Measurements from ENCODE around the gene HCAR1.
"Not testable (repeated sequence)": the region's sequence is repeated elsewhere in the genome, so short reads cannot be mapped to it uniquely, and the experiment has no call there.

The HCAR1 gene

GRCh38 chr12:122729583-122730214 lies 945 bp downstream of the HCAR1 start:
- ATAC-seq (no peak), DNase-seq (no peak)
- H3K9me3 Mint-ChIP-seq: peaks cover 0 to 7% of the 10 kb centered on the region in 2 donors
- H3K27me3 Mint-ChIP-seq: no peaks in the 10 kb centered on the region
- peaks cover 92% of the 10 kb centered on the region for H3K4me1 Mint-ChIP-seq
- peak overlapping the region; percentile 27 to 67 for H3K4me3 Mint-ChIP-seq
- no peak overlapping the region for H3K27ac Mint-ChIP-seq

DNA sequence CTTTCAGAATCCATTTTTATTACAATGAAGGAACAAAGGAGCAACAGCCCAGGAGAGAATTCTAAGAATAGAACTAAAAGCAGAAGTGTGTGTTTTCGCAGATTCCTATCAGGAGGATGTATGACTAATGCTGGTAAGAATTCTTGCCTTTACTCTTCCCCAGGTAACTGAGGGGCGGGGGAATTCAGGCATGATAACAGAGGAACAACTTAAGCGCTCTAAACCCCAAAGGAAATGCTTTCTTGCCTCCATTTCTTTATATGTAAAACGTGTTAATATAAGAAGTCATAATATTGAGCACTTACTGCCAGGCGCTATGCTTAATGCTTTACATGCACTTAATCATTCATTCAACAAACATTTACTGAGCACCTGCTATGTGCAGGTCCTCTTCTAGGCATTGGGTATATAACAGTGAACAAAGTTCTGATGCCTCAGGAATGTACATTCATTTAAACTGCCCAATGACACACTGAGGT lies 4.5 kb downstream of the HCAR1 start:
- Mint-ChIP-seq H3K27ac (peak overlapping the region in 1 of 2 donors; percentile 80), H3K4me1 (peaks cover 76% of the 10 kb centered on the region), H3K27me3 (no peaks in the 10 kb centered on the region), H3K4me3 (peak overlapping the region; percentile 23 to 58), H3K9me3 (no peaks in the 10 kb centered on the region)
- ATAC-seq (no peak), DNase-seq (no peak)

GRCh38 chr12:122725452-122726079 lies 5.1 kb downstream of the HCAR1 start:
- Mint-ChIP-seq H3K4me3 (peak overlapping the region; percentile 23 to 58), H3K27ac (peak overlapping the region in 1 of 2 donors; percentile 80), H3K27me3 (no peaks in the 10 kb centered on the region), H3K9me3 (no peaks in the 10 kb centered on the region), H3K4me1 (peaks cover 76% of the 10 kb centered on the region)
- DNase-seq (no peak), ATAC-seq (no peak)

- no peak overlapping the region for H3K4me3 Mint-ChIP-seq
- no peaks in the 10 kb centered on the region for H3K27me3 Mint-ChIP-seq
- ATAC-seq: no peak
- H3K9me3 Mint-ChIP-seq: no peaks in the 10 kb centered on the region
- peaks cover 73% of the 10 kb centered on the region for H3K4me1 Mint-ChIP-seq
- DNase-seq: no peak
- H3K27ac Mint-ChIP-seq: peak overlapping the region in 1 of 2 donors; percentile 25
Observed at GRCh38 chr12:122724641-122725243, 5.9 kb downstream of the HCAR1 start.

DNA sequence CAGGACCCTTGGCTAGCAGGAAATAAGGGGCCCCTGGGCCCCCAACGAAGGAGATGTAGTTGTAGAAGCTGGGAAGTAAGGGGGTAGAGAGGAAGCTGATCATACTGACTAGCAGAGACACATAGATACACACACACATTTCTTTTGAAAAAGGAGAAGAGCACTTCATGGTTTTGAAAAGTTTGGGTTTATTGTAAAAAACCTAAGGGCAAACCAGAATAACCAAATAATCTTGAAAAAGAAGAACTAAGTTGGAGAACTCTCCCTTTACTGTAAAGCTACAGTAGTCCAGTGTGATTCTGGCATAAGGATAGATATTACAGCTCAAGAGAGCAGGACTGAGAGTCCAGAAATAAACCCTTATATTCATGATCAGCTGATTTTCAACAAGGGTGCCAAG lies 8.3 kb downstream of the HCAR1 start:
- Mint-ChIP-seq H3K9me3 (no peaks in the 10 kb centered on the region), H3K27me3 (no peaks in the 10 kb centered on the region), H3K4me3 (peak overlapping the region in 1 of 2 donors; percentile 38), H3K27ac (peak overlapping the region; percentile 25 to 44), H3K4me1 (peaks cover 50% of the 10 kb centered on the region)
- DNase-seq (no peak), ATAC-seq (no peak)

DNA sequence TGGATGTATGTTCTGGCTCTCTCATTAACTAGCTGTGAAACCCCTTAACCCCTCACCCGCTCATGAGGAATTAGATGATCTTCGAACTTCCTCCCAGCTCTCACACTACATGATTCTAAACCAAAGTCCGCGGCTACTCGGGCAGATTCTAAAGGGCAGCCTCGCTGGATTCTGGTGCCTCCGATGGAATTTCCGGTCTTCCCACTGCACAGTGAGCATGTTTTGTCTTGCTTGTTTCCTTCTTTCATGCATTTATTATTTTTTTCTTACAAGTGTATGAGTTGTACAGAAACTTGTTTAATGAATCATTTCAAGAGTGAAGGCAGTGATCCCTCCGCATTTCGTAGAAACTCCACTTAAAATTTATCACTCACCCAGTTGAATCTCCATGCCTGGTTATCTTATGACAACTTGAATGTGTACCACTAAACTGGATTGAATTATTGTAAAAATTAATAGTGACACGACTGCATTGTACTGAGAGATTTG lies 9.5 kb downstream of the HCAR1 start:
- H3K9me3 Mint-ChIP-seq: no peaks in the 10 kb centered on the region
- ATAC-seq: peak; percentile 61
- H3K4me1 Mint-ChIP-seq: peaks cover 42% of the 10 kb centered on the region
- H3K4me3 Mint-ChIP-seq: peak overlapping the region in 1 of 2 donors; percentile 72
- peak overlapping the region in 1 of 2 donors; percentile 87 for H3K27ac Mint-ChIP-seq
- DNase-seq: no peak
- H3K27me3 Mint-ChIP-seq: no peaks in the 10 kb centered on the region

GRCh38 chr12:122716658-122717057 lies 14.0 kb downstream of the HCAR1 start, which contains the start of gene HCAR3:
HCAR3 (minus strand) TSS chr12:122716811; CDS start chr12:122716737, 74 bp downstream.
- H3K27me3 Mint-ChIP-seq: peaks cover 11% of the 10 kb centered on the region
- not testable (repeated sequence) for H3K4me3 Mint-ChIP-seq, ATAC-seq, DNase-seq, H3K9me3 Mint-ChIP-seq, H3K27ac Mint-ChIP-seq
- peaks cover 17% of the 10 kb centered on the region for H3K4me1 Mint-ChIP-seq

GRCh38 chr12:122715211-122715610 lies 15.4 kb downstream of the HCAR1 start:
- H3K27me3 Mint-ChIP-seq: peaks cover 17% of the 10 kb centered on the region
- DNase-seq, ATAC-seq, H3K27ac Mint-ChIP-seq, H3K9me3 Mint-ChIP-seq, H3K4me3 Mint-ChIP-seq: not testable (repeated sequence)
- H3K4me1 Mint-ChIP-seq: peaks cover 11% of the 10 kb centered on the region

DNA sequence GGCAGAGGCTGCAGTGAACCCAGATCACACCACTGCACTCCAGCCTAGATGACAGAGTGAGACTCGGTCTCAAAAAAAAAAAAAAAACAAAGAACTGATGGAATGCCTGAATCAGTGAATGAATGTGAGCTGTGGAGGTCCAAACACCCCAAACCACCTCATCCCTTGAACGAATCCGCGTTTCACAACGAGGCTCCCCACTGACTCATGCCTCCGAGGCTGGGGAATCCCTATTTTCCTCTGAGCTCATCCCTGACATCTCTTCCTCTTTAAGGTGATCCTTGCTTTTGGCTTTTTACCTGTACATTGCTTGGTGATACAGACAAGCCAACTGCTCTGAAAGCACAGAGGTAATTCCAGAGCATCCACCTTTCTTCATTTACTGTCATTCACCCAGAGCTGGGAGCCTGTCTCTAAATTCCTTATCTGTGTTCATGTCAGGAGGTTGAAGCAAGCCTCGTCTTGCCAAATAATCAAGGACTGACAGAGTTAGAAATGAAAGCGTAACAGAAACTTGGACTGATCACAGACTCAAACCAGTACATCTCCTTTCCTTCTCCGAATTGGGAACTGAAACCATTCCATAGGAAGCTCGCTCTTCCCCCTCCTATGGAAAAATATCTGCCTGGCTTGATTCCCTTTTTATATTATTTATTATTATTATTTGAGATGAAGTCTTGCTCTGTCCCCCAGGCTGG lies 17.0 kb downstream of the HCAR1 start:
- H3K27me3 Mint-ChIP-seq: peaks cover 21% of the 10 kb centered on the region
- H3K27ac Mint-ChIP-seq, DNase-seq, H3K4me1 Mint-ChIP-seq, ATAC-seq, H3K4me3 Mint-ChIP-seq, H3K9me3 Mint-ChIP-seq: not testable (repeated sequence)

DNA sequence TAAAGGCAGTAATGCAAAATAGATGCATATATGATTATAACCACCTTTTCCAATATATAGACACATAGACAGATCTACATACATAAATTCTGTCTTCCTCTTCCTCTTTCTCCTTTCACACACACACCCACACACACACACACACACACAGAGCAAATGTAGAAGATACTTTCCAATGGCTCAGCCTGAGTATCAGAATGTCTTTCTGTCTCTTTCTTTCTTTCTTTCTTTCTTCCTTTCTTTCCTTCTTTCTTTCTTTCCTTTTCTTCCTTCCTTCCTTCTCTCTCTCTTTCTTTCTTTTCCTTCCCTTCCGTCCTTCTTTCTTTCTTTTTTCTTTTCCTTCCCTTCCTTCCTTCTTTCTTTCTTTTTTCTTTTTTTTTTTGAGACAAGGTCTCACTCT lies 19.4 kb downstream of the HCAR1 start:
- not testable (repeated sequence) for H3K4me1 Mint-ChIP-seq, H3K9me3 Mint-ChIP-seq, H3K4me3 Mint-ChIP-seq, DNase-seq, ATAC-seq
- Mint-ChIP-seq H3K27ac (peak overlapping the region in 1 of 2 donors; percentile 47), H3K27me3 (peaks cover 21% of the 10 kb centered on the region)

GRCh38 chr12:122710341-122710740 lies 20.3 kb downstream of the HCAR1 start:
- not testable (repeated sequence) for H3K27ac Mint-ChIP-seq, H3K4me1 Mint-ChIP-seq, H3K9me3 Mint-ChIP-seq, ATAC-seq, DNase-seq, H3K4me3 Mint-ChIP-seq
- H3K27me3 Mint-ChIP-seq: peaks cover 18% of the 10 kb centered on the region

DNA sequence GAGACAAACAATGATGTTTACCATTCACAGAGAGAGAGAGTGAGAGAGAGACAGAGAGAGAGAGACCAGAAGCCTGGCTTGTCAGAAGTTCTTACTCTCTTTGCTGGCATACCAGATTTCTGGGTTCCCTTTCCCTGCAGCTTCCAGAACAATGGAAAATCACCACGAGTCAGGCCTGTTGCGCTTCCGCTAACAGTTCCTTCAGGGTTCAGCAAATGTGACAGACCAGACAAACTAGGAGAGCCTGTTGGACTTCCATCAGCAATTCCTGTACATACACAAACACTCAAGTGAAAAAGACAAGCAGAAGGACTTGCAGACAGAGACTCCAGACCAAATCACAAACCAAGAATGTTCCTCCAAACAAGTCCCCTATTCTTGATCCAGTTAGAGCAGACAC lies 21.4 kb downstream of the HCAR1 start:
- H3K27me3 Mint-ChIP-seq, H3K4me3 Mint-ChIP-seq, DNase-seq, ATAC-seq, H3K9me3 Mint-ChIP-seq, H3K27ac Mint-ChIP-seq, H3K4me1 Mint-ChIP-seq: not testable (repeated sequence)

GRCh38 chr12:122703841-122704240 lies 26.8 kb downstream of the HCAR1 start:
- not testable (repeated sequence) for H3K9me3 Mint-ChIP-seq, DNase-seq, H3K4me1 Mint-ChIP-seq, H3K4me3 Mint-ChIP-seq, ATAC-seq, H3K27me3 Mint-ChIP-seq
- H3K27ac Mint-ChIP-seq: peak overlapping the region in 1 of 2 donors; percentile 14

- H3K4me1 Mint-ChIP-seq, H3K27me3 Mint-ChIP-seq, DNase-seq, H3K4me3 Mint-ChIP-seq, ATAC-seq, H3K9me3 Mint-ChIP-seq: not testable (repeated sequence)
- peak within 1 kb of the TSS in 1 of 2 donors; percentile 14 for H3K27ac Mint-ChIP-seq
Observed at GRCh38 chr12:122702890-122703611, 27.6 kb downstream of the HCAR1 start, which contains the start of gene HCAR2. HCAR2 (minus strand) TSS chr12:122703357; CDS start chr12:122703283, 74 bp downstream.

GRCh38 chr12:122701481-122701880 lies 29.2 kb downstream of the HCAR1 start:
- H3K9me3 Mint-ChIP-seq, DNase-seq: not testable (repeated sequence)

More at GRCh38 chr12:122701481-122701880, 29.2 kb downstream of the HCAR1 start:
- not testable (repeated sequence) for H3K27ac Mint-ChIP-seq, H3K4me3 Mint-ChIP-seq, H3K27me3 Mint-ChIP-seq, H3K4me1 Mint-ChIP-seq, ATAC-seq

Data from stimulated activated naive CD8-positive, alpha-beta T cell treated with anti-CD3 and anti-CD28 coated beads, Interleukin-15, amount 100 ng/mL, for 72 hours (primary cell).